ENCODE results near the gene HRAS. TPM values are rescaled to one million over a fixed set of nuclear protein-coding genes. Genes with fewer than 3 reads are reported as not detected.

Gene HRAS
- polyA plus RNA-seq, 1 experiment = 44.7 TPM

DNA sequence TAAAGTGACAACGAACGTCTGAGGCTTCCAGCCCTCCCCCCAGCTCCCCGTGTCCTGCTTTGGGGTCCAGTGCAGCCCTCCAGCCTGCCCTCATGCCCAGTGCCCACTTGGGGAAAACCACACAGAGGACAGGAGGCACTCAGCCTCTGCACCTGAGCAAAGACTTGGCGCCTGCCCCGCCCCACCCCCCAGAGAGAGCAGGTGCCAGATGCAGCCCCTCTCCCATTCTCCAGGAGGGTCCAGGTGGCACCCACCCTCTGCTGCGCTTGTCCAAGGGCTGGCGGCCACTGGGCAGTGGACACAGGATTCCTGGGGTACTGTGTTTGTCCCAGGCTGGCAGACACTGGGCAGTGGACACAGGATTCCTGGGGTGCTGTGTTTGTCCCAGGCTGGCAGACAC, 44.0 kb downstream of the HRAS start:
- ChIA-PET POLR2A (no interaction called here), CTCF (no interaction called here)
- DNase-seq (ENCODE audit: low read depth, low spot score) = no peak
- Histone ChIP-seq H3K27ac (ENCODE audit: low read depth, low read length) (no peak overlapping the region), H3K4me3 (ENCODE audit: low read depth, low read length) (no peak overlapping the region), H3K27me3 (ENCODE audit: control insufficient read depth, insufficient read depth, low read length) (no peaks in the 10 kb centered on the region), H3K9me3 (ENCODE audit: control insufficient read depth, insufficient read depth, low read length) (peaks cover 2% of the 10 kb centered on the region; the same call in 1 of the 2 replicates)
- TF ChIP-seq, protein P1, sequence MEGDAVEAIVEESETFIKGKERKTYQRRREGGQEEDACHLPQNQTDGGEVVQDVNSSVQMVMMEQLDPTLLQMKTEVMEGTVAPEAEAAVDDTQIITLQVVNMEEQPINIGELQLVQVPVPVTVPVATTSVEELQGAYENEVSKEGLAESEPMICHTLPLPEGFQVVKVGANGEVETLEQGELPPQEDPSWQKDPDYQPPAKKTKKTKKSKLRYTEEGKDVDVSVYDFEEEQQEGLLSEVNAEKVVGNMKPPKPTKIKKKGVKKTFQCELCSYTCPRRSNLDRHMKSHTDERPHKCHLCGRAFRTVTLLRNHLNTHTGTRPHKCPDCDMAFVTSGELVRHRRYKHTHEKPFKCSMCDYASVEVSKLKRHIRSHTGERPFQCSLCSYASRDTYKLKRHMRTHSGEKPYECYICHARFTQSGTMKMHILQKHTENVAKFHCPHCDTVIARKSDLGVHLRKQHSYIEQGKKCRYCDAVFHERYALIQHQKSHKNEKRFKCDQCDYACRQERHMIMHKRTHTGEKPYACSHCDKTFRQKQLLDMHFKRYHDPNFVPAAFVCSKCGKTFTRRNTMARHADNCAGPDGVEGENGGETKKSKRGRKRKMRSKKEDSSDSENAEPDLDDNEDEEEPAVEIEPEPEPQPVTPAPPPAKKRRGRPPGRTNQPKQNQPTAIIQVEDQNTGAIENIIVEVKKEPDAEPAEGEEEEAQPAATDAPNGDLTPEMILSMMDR (IDR thresholded peaks at IDR 0.05; ENCODE audit: low read depth, low read length) = no peak

DNA sequence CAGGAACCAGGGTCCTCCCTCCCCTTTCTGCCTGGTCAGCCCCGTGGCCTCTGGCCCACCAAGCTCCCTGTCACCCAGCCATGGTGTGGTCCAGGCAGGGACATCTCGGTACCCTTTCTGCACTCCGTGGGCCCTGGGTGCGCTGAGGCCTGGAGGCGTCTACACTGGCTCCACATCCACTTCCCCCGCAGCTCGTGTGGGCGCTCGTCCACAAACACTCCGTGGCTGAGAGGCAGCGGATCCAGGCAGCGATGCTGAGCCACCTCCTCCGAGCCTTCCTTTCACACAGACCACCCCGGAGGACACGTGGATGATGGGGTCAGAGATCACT, 44.5 kb downstream of the HRAS start:
- no peak for DNase-seq (ENCODE audit: low read depth, low spot score)
- POLR2A ChIA-PET = no interaction called here
- CTCF ChIA-PET = no interaction called here
- H3K27me3 ChIP-seq (ENCODE audit: control insufficient read depth, insufficient read depth, low read length) = no peaks in the 10 kb centered on the region
- peaks cover 2% of the 10 kb centered on the region; the same call in 1 of the 2 replicates for H3K9me3 ChIP-seq (ENCODE audit: control insufficient read depth, insufficient read depth, low read length)
- no peak overlapping the region for H3K27ac ChIP-seq (ENCODE audit: low read depth, low read length)
- no peak overlapping the region for H3K4me3 ChIP-seq (ENCODE audit: low read depth, low read length)
- TF ChIP-seq, protein P1 (IDR thresholded peaks at IDR 0.05; ENCODE audit: low read depth, low read length) = no peak

DNA sequence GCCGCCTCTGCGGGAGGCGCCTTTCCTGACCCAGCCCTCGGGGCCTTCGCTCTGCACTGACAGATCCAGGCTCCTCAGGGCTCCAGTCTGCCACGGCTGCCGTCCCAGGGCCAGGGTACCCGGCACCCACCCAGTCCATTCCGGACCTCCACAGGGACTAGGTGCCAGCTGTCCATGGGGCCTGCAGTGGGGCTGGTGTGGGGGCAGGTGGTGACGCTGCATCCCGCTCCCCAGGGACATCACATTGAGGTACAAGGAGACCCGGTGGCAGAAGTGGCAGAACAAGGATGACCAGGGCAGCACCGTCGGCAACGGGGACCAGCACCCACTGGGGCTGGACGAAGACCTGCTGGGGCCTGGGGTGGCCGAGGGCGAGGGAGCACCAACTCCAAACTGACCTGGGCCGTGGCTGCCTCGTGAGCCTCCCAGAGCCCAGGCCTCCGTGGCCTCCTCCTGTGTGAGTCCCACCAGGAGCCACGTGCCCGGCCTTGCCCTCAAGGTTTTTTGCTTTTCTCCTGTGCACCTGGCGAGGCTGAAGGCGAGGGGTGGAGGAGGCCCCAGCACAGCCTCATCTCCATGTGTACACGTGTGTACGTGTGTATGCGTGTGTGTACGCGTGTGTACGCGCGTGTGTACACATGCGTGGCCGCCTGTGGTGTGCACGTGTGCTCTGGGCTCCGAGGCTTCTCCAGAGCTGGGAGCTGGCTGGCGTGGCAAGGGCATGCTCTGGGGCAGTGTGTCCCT, 45.0 kb downstream of the HRAS start:
- peaks cover 4% of the 10 kb centered on the region; the same call in 1 of the 2 replicates for H3K9me3 ChIP-seq (ENCODE audit: control insufficient read depth, insufficient read depth, low read length)
- CTCF ChIA-PET = no interaction called here
- H3K4me3 ChIP-seq (ENCODE audit: low read depth, low read length) = no peak overlapping the region
- POLR2A ChIA-PET = no interaction called here
- no peak for DNase-seq (ENCODE audit: low read depth, low spot score)
- TF ChIP-seq, protein P1 (IDR thresholded peaks at IDR 0.05; ENCODE audit: low read depth, low read length) = no peak
- no peak overlapping the region for H3K27ac ChIP-seq (ENCODE audit: low read depth, low read length)
- no peaks in the 10 kb centered on the region for H3K27me3 ChIP-seq (ENCODE audit: control insufficient read depth, insufficient read depth, low read length)

DNA sequence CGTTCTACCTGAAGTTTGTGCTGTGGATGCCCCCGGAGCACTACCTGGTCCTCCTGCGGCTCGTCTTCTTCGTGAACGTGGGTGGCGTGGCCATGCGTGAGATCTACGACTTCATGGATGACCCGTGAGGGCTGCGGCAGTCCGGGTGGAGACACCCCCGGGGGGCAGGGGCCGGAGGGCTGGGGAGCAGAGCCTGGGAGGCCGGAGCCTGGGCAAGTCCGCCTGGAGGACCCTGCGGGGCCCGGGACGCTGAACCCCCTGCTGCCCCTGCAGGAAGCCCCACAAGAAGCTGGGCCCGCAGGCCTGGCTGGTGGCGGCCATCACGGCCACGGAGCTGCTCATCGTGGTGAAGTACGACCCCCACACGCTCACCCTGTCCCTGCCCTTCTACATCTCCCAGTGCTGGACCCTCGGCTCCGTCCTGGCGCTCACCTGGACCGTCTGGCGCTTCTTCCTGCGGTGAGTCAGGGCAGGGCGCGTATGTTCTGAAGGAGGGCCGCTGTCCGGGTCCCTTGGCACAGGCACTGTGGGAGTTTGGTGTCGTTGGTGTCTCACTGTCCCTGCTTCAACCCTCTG, 45.7 kb downstream of the HRAS start:
- Histone ChIP-seq H3K4me3 (ENCODE audit: low read depth, low read length) (no peak overlapping the region), H3K9me3 (ENCODE audit: control insufficient read depth, insufficient read depth, low read length) (peaks cover 10% of the 10 kb centered on the region; the same call in 1 of the 2 replicates), H3K27ac (ENCODE audit: low read depth, low read length) (no peak overlapping the region), H3K27me3 (ENCODE audit: control insufficient read depth, insufficient read depth, low read length) (no peaks in the 10 kb centered on the region)
- TF ChIP-seq, protein P1 (IDR thresholded peaks at IDR 0.05; ENCODE audit: low read depth, low read length) = no peak
- POLR2A ChIA-PET = no interaction called here
- CTCF ChIA-PET = no interaction called here
- no peak for DNase-seq (ENCODE audit: low read depth, low spot score)

DNA sequence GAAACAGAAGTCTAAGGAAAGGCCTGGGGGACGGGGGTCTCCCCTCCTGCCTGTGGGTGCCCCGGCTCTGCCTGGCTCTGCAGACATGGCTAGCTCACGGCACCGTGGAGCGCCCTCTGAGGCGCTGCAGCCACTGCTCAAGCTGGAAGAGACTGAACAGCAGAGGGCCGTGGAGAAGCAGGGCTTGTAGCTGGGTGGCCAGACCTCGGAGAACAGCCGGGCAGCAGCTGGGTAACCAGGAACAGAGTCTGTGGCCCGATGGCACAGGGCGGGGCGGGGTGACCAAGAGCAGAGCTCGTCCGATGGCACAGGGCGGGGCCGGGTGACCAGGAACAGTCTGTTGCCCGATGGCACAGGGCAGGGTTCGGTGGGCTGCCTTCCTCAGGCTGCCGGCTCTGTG, 46.4 kb downstream of the HRAS start:
- no peak for DNase-seq (ENCODE audit: low read depth, low spot score)
- TF ChIP-seq, protein P1 (IDR thresholded peaks at IDR 0.05; ENCODE audit: low read depth, low read length) = no peak
- peaks cover 16% of the 10 kb centered on the region; the same call in 1 of the 2 replicates for H3K9me3 ChIP-seq (ENCODE audit: control insufficient read depth, insufficient read depth, low read length)
- POLR2A ChIA-PET = no interaction called here
- no peak overlapping the region for H3K27ac ChIP-seq (ENCODE audit: low read depth, low read length)
- no peaks in the 10 kb centered on the region for H3K27me3 ChIP-seq (ENCODE audit: control insufficient read depth, insufficient read depth, low read length)
- CTCF ChIA-PET = no interaction called here
- no peak overlapping the region for H3K4me3 ChIP-seq (ENCODE audit: low read depth, low read length)
